Activated T-cell treated with anti-CD3 and anti-CD28 coated beads for 48 hours (primary cell): ENCODE measurements around the gene BHMT.

Experiments used
- DNase-seq: peaks from one replicate; pipeline ENCODE4 v3.0.0-alpha.2; 2020; ENCODE audit warnings: low read depth

BHMT gene, protein sequence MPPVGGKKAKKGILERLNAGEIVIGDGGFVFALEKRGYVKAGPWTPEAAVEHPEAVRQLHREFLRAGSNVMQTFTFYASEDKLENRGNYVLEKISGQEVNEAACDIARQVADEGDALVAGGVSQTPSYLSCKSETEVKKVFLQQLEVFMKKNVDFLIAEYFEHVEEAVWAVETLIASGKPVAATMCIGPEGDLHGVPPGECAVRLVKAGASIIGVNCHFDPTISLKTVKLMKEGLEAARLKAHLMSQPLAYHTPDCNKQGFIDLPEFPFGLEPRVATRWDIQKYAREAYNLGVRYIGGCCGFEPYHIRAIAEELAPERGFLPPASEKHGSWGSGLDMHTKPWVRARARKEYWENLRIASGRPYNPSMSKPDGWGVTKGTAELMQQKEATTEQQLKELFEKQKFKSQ

DNA sequence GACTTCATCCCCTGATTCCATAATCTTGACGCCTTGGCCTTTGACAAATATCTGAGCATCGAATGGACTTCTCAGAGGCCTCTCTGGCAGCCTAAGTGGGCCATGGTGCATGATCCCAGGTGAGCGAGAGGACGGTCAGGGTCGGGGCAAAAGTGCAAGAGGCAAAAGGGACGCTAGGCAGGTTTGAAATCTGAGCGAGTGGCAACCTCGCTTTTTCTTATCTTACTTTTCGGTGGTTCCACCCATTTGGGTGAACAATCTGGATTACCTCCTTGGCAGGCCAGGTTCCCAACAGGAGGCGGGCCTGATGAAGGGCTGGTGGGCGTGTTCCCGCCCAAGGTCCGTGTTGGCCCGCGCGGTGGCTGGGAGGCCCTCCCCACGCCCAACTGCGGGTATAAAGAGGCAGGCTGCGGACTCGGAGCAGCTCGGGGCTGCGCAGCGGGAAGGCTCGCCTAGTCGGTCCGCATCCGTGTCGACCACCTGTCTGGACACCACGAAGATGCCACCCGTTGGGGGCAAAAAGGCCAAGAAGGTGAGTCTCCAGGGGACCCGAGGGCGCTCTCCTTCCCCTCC, at the start of gene BHMT:
Gene BHMT, plus strand, starts transcription at position 423 of the 573 bp plus-strand sequence. Its CDS starts 77 bp downstream, at position 500.
- DNase-seq = no peak

DNA sequence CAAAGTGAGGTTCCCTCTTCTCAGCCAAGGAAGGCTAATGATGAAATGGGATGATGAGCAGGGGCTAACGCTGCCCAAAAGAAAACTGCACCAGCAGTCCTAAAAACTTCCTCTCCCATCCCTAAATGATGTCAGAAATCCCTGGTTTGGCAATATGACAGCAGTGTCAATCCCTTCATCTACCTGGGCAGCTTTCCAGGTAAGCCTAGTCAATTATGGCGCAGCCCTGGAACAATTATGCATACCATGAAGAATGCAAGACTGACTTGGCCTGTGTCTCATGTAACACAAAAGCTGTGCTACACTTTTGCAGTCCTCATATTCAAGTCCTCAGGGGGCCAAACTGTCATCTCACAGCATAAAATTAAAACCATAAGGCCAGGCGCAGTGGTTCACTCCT, 49.2 kb upstream of the BHMT start:
- no peak for DNase-seq

DNA sequence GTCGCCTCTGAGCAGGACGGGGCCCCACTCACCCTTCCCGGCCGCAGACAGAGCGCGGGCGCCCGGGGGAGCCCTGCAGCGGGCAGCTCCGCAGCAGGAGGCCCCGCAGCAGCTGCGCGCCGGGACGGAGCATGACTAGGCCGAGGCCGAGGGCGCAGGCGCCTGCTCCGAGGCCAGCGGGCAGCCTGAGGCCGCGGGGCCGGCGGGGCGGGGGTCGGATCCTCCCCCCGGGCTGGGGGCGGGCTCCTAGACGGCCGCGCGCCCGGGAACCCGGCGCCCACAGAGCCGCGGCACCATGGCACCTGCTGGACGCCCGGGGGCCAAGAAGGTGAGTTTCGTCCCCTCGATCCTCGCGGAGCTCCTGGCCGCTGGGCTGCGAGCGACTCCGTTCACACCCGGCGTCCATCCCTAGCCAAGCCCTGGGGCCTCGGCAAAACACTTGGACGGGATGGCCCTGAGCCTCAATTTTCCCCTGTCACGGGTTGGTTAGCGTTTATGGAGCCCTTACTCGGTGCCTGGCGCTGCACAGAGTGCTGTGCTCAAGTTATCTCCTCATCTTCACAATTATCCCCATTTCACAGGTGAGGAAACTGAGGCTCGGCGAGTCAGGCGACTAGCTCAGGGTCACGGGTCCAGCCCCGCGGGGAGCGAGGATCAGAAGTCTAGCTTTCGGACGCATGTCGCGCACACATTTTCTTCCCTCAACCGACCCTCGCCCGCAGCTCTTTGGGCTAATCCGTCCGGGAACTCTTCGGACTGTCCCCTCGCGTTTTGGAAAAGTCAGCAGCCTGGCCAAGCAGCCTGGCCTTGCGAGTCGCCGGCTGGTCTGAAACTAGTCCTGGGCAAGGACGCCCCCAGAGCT, 41.9 kb upstream of the BHMT start, which contains the start of the genes BHMT2 and DMGDH:
Gene BHMT2, plus strand, starts transcription at position 280 of the 862 bp plus-strand sequence. Its CDS starts 16 bp downstream, at position 296.
Gene DMGDH, minus strand, starts transcription at position 187 of the 862 bp plus-strand sequence. Its CDS starts 54 bp downstream, at position 133.
- no peak for DNase-seq

DNA sequence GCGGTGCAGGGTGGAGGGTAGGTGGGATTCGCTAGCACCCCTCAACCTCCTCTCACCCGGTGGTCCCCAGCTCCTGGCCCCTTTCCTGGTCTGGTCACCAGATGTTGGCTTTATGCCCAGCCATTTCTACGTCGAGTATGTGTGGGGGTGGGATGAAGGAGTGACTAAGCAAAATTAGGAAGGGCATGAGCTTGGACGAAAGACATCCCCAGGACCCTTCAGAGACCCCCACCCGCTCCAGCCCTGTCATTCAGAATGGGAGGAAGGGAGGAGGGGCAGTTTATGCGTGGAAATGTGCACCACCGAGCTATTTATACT, 41.3 kb upstream of the BHMT start:
- no peak for DNase-seq

DNA sequence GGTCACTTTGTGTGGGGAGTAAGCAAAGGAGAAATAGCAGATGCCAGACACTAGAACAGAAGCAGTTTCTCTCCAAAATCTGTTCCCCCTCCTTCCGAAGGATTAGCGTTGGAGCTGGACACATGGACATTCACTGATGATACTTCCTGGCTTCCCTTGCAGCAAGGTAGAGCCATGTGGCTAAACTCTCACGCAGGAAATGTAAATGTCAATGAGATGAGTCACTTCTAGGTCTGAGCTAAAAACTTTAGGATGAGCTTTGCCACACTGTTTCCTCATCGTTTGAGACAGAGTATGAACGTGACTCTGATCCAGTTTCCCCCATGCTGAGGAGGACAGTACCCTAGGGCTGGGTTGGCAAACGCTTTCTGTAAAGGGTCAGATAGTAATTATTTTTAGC, 37.0 kb upstream of the BHMT start:
- no peak for DNase-seq

DNA sequence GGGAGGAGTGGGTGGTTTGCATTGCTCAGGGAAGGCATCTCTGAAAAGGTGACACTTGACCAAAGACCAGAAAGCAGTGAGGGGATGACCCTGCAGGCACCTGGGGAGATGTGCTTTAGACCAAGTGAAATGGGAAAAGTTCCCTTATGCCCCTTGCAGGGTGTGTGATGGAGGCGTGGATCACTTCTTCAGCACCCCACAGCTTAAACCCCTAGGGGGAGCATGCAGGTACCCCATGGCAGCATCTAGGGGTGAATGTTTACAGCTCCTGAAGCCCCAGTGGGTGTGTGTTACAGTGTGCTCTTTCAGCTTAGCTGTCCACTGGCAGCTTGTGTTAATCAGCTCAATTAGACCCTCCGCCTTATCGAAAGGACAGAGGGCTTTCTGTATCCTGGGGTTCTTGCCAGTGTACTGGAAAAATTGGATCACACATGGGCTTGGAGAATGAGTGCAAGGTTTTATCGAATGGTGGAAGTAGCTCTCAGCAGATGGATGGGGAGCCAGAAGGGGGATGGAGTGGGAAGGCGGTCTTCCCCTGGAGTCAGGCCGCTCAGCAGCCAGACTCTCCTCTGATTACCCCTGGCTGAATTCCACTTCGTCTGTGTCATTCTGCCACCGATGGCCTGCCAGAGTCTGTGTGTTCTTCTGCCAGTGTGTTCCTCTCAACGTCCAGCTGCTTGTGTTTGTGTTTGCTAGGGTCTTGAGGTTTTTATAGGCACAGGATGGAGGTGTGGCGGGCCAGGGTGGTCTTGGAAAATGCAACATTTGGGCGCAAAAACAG, 35.8 kb upstream of the BHMT start:
- no peak for DNase-seq

DNA sequence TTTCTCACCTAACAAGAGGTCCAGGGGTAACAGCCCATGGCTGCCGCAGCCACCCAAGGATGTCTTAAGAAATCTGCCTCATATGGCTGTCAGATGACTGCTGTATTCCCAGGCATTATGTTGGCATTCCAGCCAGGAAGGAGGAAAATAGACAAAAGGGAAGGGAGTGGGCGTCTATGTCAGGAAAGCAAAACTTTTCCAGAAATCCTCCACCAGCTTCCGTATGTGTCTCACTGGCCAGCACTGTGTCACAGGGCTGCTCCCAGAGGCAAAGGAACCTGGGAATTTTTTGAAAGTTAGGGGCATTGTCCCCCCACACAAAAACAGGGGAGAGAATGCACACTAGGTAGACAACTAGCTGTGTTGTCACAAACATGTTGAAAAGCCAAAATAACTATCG, 34.8 kb upstream of the BHMT start:
- no peak for DNase-seq

DNA sequence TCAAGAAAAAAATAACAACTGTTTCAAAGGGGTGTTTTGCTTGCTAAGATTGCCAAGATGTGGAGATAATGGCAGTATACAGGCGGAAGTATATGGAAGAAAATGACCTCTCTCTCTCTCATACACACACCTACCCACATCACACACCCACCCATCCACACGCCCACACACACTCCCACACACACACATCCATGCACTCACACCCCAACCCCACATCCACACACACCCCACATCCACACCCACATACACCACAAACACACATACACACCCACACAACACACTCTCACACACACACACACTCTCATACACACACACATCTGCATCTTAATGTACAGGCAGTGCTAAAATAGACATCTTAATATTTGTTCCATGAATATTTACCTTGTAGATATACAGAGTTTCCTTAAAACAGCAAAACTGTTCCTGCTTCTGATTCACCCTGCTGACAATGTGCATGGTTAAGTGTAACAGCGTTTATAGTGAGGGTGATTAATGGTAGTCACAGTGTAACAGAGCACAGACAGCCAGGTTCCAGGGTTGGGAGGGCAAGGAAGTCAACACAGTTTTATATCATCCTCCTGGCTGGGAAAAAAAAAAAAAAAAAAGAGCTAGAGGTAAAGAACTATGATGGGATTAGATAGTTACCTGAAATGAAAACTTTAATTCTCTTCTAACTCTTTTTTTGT, 33.8 kb upstream of the BHMT start:
- DNase-seq = no peak

DNA sequence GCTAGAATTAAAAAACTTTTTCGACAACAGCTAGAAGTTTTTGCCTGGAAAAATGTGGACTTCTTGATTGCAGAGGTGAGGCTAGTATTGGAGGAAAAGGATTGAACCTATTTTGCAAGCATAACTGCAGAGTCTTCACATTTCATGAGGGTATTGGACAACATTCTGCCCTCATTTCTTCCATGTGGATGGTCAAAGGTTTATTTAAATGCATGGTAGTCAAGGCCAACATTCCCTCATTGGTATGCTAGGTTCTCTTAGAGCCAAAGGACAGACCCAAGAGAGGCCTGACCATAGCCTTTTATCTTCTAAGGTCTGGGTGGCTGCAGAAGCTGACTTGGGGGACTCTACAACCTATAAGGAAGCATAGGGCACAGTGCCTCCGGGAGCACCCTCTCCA, 30.8 kb upstream of the BHMT start:
- DNase-seq = no peak

DNA sequence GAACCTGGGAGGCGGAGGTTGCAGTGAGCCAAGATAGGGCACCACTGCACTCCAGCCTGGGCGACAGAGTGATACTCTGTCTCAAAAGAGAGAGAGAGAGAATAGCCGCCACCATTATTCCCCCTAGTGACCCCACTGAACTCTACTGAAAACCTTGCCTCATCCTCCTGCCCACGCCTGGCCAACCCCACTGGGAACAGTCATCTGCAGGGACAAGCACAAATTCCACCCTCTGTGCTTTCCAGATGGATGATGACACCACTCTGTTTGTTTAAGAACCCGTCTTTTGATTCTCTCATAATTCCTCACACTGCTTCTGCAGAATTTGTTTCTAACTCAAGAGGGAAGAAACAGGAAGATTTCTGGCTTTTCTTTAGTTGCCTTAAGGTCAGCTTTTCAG, 29.8 kb upstream of the BHMT start:
- no peak for DNase-seq

DNA sequence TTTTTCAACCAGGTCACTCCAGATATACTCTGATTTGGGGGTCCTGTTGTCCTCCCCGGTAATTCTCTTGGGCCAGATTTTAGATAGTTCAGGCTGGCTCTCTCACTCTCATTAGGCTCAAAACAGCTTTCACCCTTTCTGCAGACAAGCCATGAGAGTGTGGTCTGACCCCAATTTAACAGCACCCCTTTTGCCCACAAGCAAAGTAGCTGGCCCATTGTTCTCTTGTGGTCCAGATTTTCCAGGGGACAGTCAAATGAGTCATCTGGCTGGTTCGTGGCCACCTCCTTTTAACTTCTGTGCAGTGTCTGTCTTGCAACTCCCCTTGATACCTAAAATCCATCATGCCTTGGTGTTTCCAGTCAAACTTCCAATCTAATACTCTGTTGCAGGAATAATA, 25.5 kb upstream of the BHMT start:
- no peak for DNase-seq

DNA sequence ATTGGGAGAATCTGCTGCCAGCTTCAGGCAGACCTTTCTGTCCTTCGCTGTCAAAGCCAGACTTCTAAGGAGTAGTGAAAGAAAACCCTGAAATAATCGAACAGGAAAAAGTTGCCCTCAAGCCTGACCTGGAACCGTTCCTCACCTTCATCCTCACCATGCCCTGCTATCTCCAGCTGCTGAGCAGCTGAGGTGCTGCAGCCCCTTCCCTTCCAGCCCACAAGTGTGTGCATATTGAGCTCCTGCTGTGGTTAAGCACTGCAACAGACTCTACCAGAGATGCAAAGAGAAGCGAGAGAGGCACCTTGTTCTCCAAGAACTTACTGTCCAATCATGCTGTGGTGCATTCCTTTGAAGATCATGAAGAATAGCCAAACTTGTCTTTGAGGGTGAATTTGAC, 23.1 kb upstream of the BHMT start:
- no peak for DNase-seq

DNA sequence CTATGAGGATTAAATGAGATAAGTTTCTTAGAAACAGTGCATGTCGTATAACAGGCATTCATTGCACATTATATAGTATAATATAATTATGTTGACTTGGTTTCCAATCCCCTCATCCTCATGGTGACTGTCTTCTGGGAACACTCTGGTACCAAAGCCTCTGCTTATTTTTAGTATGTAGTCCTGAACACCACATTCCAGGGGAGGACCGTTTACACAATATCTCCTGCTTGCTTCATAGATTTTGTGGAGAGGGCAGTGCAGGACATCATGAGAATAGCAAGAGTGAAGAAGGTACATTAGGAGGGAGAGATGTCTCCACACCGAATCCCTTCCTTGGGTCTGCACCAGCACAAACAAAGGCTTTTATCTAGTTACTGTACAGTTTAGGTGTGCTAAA, 20.5 kb upstream of the BHMT start:
- no peak for DNase-seq

DNA sequence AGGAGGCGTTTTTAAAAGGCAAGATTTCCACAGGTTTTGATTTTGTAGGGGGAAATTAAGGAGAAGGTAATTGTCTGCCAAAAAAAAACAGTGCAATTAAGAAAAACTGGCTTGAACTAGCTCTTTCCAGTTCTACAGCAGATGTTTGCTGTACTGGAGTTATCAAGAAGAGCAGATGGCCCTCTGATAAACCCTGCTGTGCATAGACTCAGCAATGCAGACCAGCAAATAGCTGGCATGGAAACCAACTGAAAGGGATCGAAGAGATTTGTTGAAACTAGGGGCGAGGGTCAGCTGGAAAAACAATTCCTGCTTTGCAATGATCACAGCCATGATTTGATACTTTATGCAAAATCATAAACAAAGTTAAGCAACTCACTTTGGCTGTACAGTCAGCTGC, 17.8 kb upstream of the BHMT start:
- no peak for DNase-seq

DNA sequence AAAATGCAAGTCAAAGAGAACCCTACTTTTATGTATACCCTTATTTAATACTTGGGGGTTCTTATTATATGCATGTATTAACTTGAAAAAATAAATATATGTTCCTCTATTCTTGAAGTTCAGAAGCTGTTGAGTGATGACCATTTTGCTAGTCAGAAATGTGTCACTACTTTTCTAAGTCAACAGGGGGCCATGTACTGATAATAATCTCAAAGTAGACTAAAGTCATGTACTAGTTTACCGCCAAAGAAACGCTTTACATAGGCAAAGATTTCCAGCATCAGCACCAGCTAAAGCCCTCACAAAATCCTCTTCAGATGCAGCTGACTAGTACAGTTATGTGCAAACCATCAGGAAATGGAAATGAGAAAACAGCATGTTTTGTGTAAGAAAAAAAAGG, 5.7 kb upstream of the BHMT start:
- no peak for DNase-seq

DNA sequence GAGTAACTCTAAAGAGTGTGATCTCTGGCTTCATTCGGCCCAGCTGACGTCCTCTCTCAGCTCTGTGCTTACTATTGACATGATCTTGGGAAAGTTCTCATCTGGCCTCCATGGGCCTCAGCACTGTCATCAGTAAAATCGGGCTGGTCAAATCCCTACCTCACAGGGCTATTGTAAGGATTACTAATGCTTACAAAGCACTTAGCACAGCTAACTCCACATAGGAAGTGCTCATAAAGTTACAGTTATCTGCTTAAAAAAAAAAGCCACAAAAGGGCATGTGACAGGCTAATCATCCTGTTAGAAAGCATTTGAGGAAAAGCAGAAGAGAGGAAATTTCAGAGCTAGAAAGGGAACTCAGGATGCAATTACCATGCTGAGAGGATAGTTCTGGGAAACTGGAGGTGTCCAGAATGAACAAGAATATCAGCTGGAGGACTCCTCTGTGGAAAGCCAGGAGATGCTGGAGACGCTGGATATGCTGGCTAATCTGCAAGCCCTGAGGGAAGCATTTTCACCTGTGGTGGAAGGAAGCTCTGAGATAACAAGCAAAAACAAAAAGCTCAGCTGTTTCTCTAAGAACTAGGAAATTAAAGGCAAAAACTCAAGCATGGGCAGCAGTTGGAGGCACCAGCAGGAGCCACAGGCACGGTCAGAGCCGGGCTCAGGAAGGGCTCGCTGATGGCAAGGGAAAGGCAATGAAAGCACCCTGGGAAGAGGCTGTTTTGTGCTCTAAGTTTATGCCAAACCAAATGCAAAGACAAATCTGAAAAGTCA, 4.4 kb upstream of the BHMT start:
- DNase-seq = no peak

DNA sequence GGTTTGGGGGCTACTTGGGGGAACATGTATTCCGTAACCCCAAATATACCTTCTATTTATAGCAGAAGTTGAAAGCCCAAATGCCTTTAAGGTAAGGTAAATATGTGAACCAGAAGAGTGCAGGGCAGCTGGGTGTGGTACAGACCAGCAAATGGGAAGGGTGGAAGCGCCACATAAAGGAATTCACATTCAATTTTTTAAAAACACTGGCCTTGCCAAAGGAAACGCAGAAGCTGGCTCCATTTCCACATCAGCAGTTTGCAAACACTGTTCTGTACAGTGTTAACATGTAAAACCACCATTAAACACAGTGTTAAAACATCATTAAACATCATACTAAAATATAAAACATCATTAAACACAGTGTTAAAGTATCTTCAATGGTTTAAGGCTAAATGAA, 3.5 kb upstream of the BHMT start:
- DNase-seq = no peak

DNA sequence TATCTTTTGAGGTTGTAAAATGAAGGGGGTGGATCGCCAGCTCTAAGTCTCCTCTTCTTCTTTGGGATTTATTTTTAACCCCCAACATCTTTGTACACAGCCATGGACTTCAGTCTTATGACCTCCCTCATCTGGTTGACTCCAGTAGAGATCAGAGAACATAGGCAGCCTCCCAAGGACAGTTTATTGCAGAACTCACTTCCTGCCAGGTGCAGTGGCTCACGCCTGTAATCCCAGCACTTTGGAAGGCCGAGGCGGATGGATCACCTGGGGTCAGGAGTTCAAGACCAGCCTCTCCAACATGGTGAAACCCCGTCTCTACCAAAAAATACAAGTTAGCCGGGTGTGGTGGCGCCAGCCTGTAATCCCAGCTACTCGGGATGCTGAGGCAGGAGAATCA, 2.8 kb upstream of the BHMT start:
- DNase-seq = no peak

DNA sequence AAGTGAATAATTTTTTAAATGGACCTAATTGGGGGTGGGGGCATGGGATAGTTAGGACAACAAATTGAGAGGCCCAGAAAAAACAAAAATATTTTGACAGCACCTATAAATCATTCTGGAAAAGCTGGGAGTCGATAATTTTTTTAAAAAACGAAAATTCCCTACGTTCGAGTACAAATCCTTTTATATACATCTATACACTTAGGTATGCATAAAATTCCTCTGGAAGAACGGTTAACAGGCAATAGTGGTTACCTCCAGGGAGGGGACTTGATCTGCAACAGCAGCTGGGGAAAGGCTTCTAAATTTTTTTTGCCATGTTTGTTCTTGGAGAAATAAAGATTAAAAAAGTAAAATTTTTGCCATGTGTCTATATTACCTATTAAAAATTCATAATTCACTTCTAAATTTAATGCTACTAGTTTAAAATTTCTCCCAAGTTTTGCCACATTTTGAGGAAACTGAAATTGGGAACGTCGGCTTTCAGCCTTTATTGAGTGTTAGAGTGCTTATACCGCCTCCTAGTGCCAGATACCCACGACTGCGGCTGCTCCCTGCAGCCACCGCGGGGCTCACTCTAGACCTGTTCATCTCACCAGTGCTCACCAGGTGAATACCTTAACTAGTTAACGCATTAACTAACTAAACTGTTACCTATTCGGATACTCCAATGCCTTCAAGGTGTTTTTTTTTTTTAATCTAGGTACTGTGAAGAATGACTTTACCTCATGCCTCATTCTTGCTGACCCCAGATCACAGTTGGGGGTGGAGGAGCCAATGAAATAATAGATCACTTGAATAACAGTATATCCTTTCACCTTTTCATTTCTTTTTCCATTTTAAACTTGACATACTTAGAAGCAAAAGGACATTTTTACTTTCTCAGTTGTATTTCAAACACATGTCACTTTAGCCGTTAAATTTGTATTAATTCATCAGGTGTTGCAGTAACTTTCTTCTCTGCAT, 1.8 kb upstream of the BHMT start:
- DNase-seq = peak; percentile 11
